Inflammatory macrophage (primary cell): ENCODE measurements around the gene SLC15A1.
A peak's percentile ranks its signal among the peaks of the same experiment; 100 is the strongest.

Source experiments
- DNase-seq, 2 donors: peaks; one replicate each; pipeline ENCODE4 v3.0.0-alpha.2; 2020 to 2022
- total RNA-seq, 18 experiments: gene quantifications; one replicate each; lab custom pipeline; 2026; ENCODE audit warnings: mixed read lengths in 6 of 18, inconsistent platforms in 2 of 18; lab: John Stamatoyannopoulos, UW

The SLC15A1 gene
- total RNA-seq = 0 to 0.25 (median 0.07) reads per million in 18 experiments

GRCh38 chr13:98752467-98753290, at the start of gene SLC15A1:
TSS of gene SLC15A1 (minus strand) at chr13:98752672. CDS start at chr13:98752598, 74 bp downstream.
- DNase-seq = no peak

- no peak for DNase-seq
These were observed 49.4 kb upstream of the SLC15A1 start for GRCh38 chr13:98801626-98802418.

- DNase-seq = no peak
These were observed 47.6 kb upstream of the SLC15A1 start for GRCh38 chr13:98800078-98800477.

- DNase-seq = no peak
These were observed 46.6 kb upstream of the SLC15A1 start for GRCh38 chr13:98798849-98799645.

- no peak for DNase-seq
These were observed 45.0 kb upstream of the SLC15A1 start for GRCh38 chr13:98797456-98797855.

GRCh38 chr13:98796798-98797197, 44.3 kb upstream of the SLC15A1 start:
- no peak for DNase-seq

- no peak for DNase-seq
These were observed 43.7 kb upstream of the SLC15A1 start for GRCh38 chr13:98796191-98796590.

GRCh38 chr13:98795220-98795619, 42.7 kb upstream of the SLC15A1 start:
- DNase-seq = no peak

- DNase-seq = no peak
These were observed 42.0 kb upstream of the SLC15A1 start for GRCh38 chr13:98794498-98794897.

- peak; percentile 48 to 63 for DNase-seq
These were observed 40.5 kb upstream of the SLC15A1 start for GRCh38 chr13:98792785-98793495.

GRCh38 chr13:98792321-98792720, 39.8 kb upstream of the SLC15A1 start:
- DNase-seq = no peak

- no peak for DNase-seq
These were observed 39.1 kb upstream of the SLC15A1 start for GRCh38 chr13:98791611-98792010.

GRCh38 chr13:98787996-98788395, 35.5 kb upstream of the SLC15A1 start:
- no peak for DNase-seq

GRCh38 chr13:98787173-98787572, 34.7 kb upstream of the SLC15A1 start:
- no peak for DNase-seq

- no peak for DNase-seq
These were observed 33.6 kb upstream of the SLC15A1 start for GRCh38 chr13:98786023-98786422.

GRCh38 chr13:98785405-98785804, 32.9 kb upstream of the SLC15A1 start:
- no peak for DNase-seq

GRCh38 chr13:98784666-98785065, 32.2 kb upstream of the SLC15A1 start:
- DNase-seq = no peak

GRCh38 chr13:98783856-98784478, 31.5 kb upstream of the SLC15A1 start:
- DNase-seq = no peak

GRCh38 chr13:98782654-98783053, 30.2 kb upstream of the SLC15A1 start:
- peak; percentile 3 to 5 for DNase-seq

GRCh38 chr13:98781905-98782304, 29.4 kb upstream of the SLC15A1 start:
- DNase-seq = no peak

GRCh38 chr13:98781470-98781869, 29.0 kb upstream of the SLC15A1 start:
- DNase-seq = no peak

- DNase-seq = no peak
These were observed 28.6 kb upstream of the SLC15A1 start for GRCh38 chr13:98781045-98781444.
